Measurements from ENCODE around the gene LETMD1. TPM values are rescaled to one million over a fixed set of nuclear protein-coding genes. Genes with fewer than 3 reads are reported as not detected.

Gene LETMD1
- total and polyA plus RNA-seq, 5 experiments from 2014 or later = 30.1 to 91.2 (median 36.3) TPM

- Mint-ChIP-seq H3K27me3 (no peaks in the 10 kb centered on the region), H3K4me1 (peaks cover 30 to 48% (median 42%) of the 10 kb centered on the region in 4 donors), H3K4me3 (peak overlapping the region in 9 of 10 donors; percentile 13 to 82 (median 50)), H3K36me3 (no peaks in the 10 kb centered on the region), H3K9me3 (no peaks in the 10 kb centered on the region), H3K27ac (peak overlapping the region in 8 of 10 donors; percentile 24 to 89 (median 65))
- POLR2A ChIA-PET = interaction anchor here (0.6 to 4.4 kb wide), 4 partner anchors 9 to 264 kb away, joined by 3 to 41 read pairs (median 8); partner anchors contain the start of gene ATF1
- peak in 4 of 10 donors; percentile 9 to 41 (median 21) for DNase-seq
- no peak for ATAC-seq
These were observed 19.9 kb upstream of the LETMD1 start for GRCh38 chr12:51028126-51028812.

GRCh38 chr12:51028813-51029150, 19.3 kb upstream of the LETMD1 start:
- peak overlapping the region in 3 of 10 donors; percentile 19 to 80 (median 77) for H3K27ac Mint-ChIP-seq
- H3K9me3 Mint-ChIP-seq = no peaks in the 10 kb centered on the region
- ATAC-seq = no peak
- no peaks in the 10 kb centered on the region for H3K27me3 Mint-ChIP-seq
- H3K36me3 Mint-ChIP-seq = no peaks in the 10 kb centered on the region
- POLR2A ChIA-PET = interaction anchor here (0.6 to 4.4 kb wide), 3 partner anchors 10 to 264 kb away, joined by 4 to 41 read pairs (median 13); partner anchors contain the start of gene ATF1
- H3K4me3 Mint-ChIP-seq = no peak overlapping the region
- peaks cover 28 to 43% (median 37%) of the 10 kb centered on the region in 4 donors for H3K4me1 Mint-ChIP-seq
- no peak for DNase-seq

GRCh38 chr12:51033048-51033447, 15.1 kb upstream of the LETMD1 start:
- Mint-ChIP-seq H3K4me1 (peaks cover 2 to 9% (median 5%) of the 10 kb centered on the region in 4 donors), H3K27ac (peak overlapping the region in 1 of 10 donors; percentile 57), H3K9me3 (no peaks in the 10 kb centered on the region), H3K36me3 (no peaks in the 10 kb centered on the region), H3K27me3 (no peaks in the 10 kb centered on the region), H3K4me3 (no peak overlapping the region)
- POLR2A ChIA-PET = interaction anchor here (0.7 kb wide), 1 partner anchor 57 kb away, joined by 3 read pairs; no protein-coding TSS in a partner anchor
- DNase-seq (no peak), ATAC-seq (no peak)

- H3K4me1 Mint-ChIP-seq = peaks cover 0 to 4% (median 2%) of the 10 kb centered on the region in 4 donors
- no peaks in the 10 kb centered on the region for H3K9me3 Mint-ChIP-seq
- ATAC-seq = no peak
- no peak for DNase-seq
- no peaks in the 10 kb centered on the region for H3K27me3 Mint-ChIP-seq
- POLR2A ChIA-PET = no interaction called here
- no peaks in the 10 kb centered on the region for H3K36me3 Mint-ChIP-seq
- H3K27ac Mint-ChIP-seq = peak overlapping the region in 1 of 10 donors; percentile 57
- H3K4me3 Mint-ChIP-seq = no peak overlapping the region
These were observed 14.6 kb upstream of the LETMD1 start for GRCh38 chr12:51033457-51034089.

- Mint-ChIP-seq H3K27ac (no peak overlapping the region), H3K9me3 (no peaks in the 10 kb centered on the region), H3K36me3 (no peaks in the 10 kb centered on the region), H3K4me1 (no peaks in the 10 kb centered on the region), H3K27me3 (no peaks in the 10 kb centered on the region), H3K4me3 (no peak overlapping the region)
- POLR2A ChIA-PET = no interaction called here
- no peak for ATAC-seq
- no peak for DNase-seq
These were observed 11.8 kb upstream of the LETMD1 start for GRCh38 chr12:51036279-51036678.

GRCh38 chr12:51048661-51049251, 629 bp downstream of the LETMD1 start:
- Mint-ChIP-seq H3K27ac (peak overlapping the region; percentile 89 to 99 (median 97)), H3K27me3 (no peaks in the 10 kb centered on the region), H3K4me3 (peak overlapping the region; percentile 91 to 99 (median 95)), H3K4me1 (peaks cover 19 to 35% (median 33%) of the 10 kb centered on the region in 4 donors), H3K9me3 (no peaks in the 10 kb centered on the region), H3K36me3 (peaks cover 3 to 36% (median 3%) of the 10 kb centered on the region in 3 donors)
- ATAC-seq = no peak
- POLR2A ChIA-PET = interaction anchor here (1.0 to 3.2 kb wide), 5 partner anchors 23 to 285 kb away, joined by 3 to 14 read pairs (median 6); partner anchors contain the start of genes ATF1, CSRNP2, POU6F1 and SLC11A2
- peak in 2 of 10 donors; percentile 17 to 23 for DNase-seq

- Mint-ChIP-seq H3K27me3 (no peaks in the 10 kb centered on the region), H3K4me1 (peaks cover 19 to 35% (median 33%) of the 10 kb centered on the region in 4 donors), H3K36me3 (peaks cover 3 to 43% (median 3%) of the 10 kb centered on the region in 3 donors), H3K27ac (peak overlapping the region in 8 of 10 donors; percentile 89 to 98 (median 97)), H3K9me3 (no peaks in the 10 kb centered on the region), H3K4me3 (peak overlapping the region; percentile 91 to 99 (median 95))
- DNase-seq (no peak), ATAC-seq (no peak)
- POLR2A ChIA-PET = interaction anchor here (0.7 to 1.9 kb wide), 2 partner anchors 34 to 1347 kb away, joined by 4 to 10 read pairs; partner anchors contain the start of gene CSRNP2
These were observed 1.4 kb downstream of the LETMD1 start for GRCh38 chr12:51049525-51049924.

GRCh38 chr12:51051787-51052186, 3.7 kb downstream of the LETMD1 start:
- H3K4me1 Mint-ChIP-seq = peaks cover 19 to 34% (median 29%) of the 10 kb centered on the region in 4 donors
- H3K27ac Mint-ChIP-seq = peak overlapping the region in 4 of 10 donors; percentile 15 to 60 (median 25)
- peaks cover 3 to 64% (median 7%) of the 10 kb centered on the region in 3 donors for H3K36me3 Mint-ChIP-seq
- POLR2A ChIA-PET = interaction anchor here (1.3 kb wide), 1 partner anchor 43 kb away, joined by 3 read pairs; no protein-coding TSS in a partner anchor
- no peak overlapping the region for H3K4me3 Mint-ChIP-seq
- H3K27me3 Mint-ChIP-seq = no peaks in the 10 kb centered on the region
- H3K9me3 Mint-ChIP-seq = no peaks in the 10 kb centered on the region
- no peak for ATAC-seq
- no peak for DNase-seq

GRCh38 chr12:51055060-51055459, 6.9 kb downstream of the LETMD1 start:
- no peaks in the 10 kb centered on the region for H3K27me3 Mint-ChIP-seq
- H3K36me3 Mint-ChIP-seq = peaks cover 3 to 86% (median 7%) of the 10 kb centered on the region in 3 donors
- H3K27ac Mint-ChIP-seq = peak overlapping the region in 2 of 10 donors; percentile 13 to 14
- DNase-seq (no peak), ATAC-seq (no peak)
- H3K4me1 Mint-ChIP-seq = peaks cover 1 to 6% (median 5%) of the 10 kb centered on the region in 4 donors
- POLR2A ChIA-PET = no interaction called here
- no peak overlapping the region for H3K4me3 Mint-ChIP-seq
- no peaks in the 10 kb centered on the region for H3K9me3 Mint-ChIP-seq

GRCh38 chr12:51056242-51056641, 8.1 kb downstream of the LETMD1 start:
- H3K4me3 Mint-ChIP-seq = no peak overlapping the region
- POLR2A ChIA-PET = no interaction called here
- H3K27ac Mint-ChIP-seq = peak overlapping the region in 1 of 10 donors; percentile 20
- no peaks in the 10 kb centered on the region for H3K27me3 Mint-ChIP-seq
- peaks cover 1 to 6% (median 5%) of the 10 kb centered on the region in 4 donors for H3K4me1 Mint-ChIP-seq
- no peak for DNase-seq
- H3K9me3 Mint-ChIP-seq = no peaks in the 10 kb centered on the region
- peaks cover 3 to 87% (median 7%) of the 10 kb centered on the region in 3 donors for H3K36me3 Mint-ChIP-seq
- ATAC-seq = no peak

GRCh38 chr12:51059086-51059485, 11.0 kb downstream of the LETMD1 start:
- Mint-ChIP-seq H3K4me3 (no peak overlapping the region), H3K27me3 (no peaks in the 10 kb centered on the region), H3K4me1 (no peaks in the 10 kb centered on the region), H3K36me3 (peaks cover 0 to 85% (median 3%) of the 10 kb centered on the region in 3 donors), H3K9me3 (no peaks in the 10 kb centered on the region), H3K27ac (peak overlapping the region in 4 of 10 donors; percentile 37 to 81 (median 61))
- ATAC-seq = no peak
- POLR2A ChIA-PET = no interaction called here
- DNase-seq = no peak

- no peaks in the 10 kb centered on the region for H3K4me1 Mint-ChIP-seq
- POLR2A ChIA-PET = no interaction called here
- no peak overlapping the region for H3K4me3 Mint-ChIP-seq
- peak overlapping the region in 7 of 10 donors; percentile 21 to 56 (median 46) for H3K27ac Mint-ChIP-seq
- no peaks in the 10 kb centered on the region for H3K27me3 Mint-ChIP-seq
- H3K9me3 Mint-ChIP-seq = no peaks in the 10 kb centered on the region
- no peak for DNase-seq
- H3K36me3 Mint-ChIP-seq = peaks cover 0 to 89% (median 6%) of the 10 kb centered on the region in 3 donors
- ATAC-seq = no peak
These were observed 14.7 kb downstream of the LETMD1 start for GRCh38 chr12:51062631-51063397.
